K562 (cell line): ENCODE results near the gene NLRP6. TPM values are rescaled to one million over a fixed set of nuclear protein-coding genes. Genes with fewer than 3 reads are reported as not detected.

ENCODE experiments used
- ETV1 ChIP-seq: fragments of 450-650 bp; conservative IDR thresholded peaks from 2 replicates; pipeline ENCODE4 v1.6.1; 2016; ENCODE audit warnings: missing genetic modification characterization, control low read depth, low read depth, missing compliant biosample characterization
- ETV5 ChIP-seq: sonication (generic); formaldehyde crosslinking; IDR thresholded peaks from 2 replicates; pipeline ENCODE4 v1.4.0; 2020; ENCODE audit warnings: low read depth, mild to moderate bottlenecking, missing genetic modification reagents
- HLTF ChIP-seq: fragments of 450-650 bp; IDR thresholded peaks from 2 replicates; pipeline ENCODE4 v1.6.1; 2016
- MAX ChIP-seq: sonication (generic); formaldehyde crosslinking; IDR thresholded peaks from 2 replicates; pipeline ENCODE4 v1.9.0; 2022; ENCODE audit warnings: mild to moderate bottlenecking, missing genetic modification reagents
- MBD2 ChIP-seq: sonication (generic); IDR thresholded peaks from 2 replicates; pipeline ENCODE4 v1.6.1; 2016; ENCODE audit warnings: low read depth, borderline replicate concordance
- MTA3 ChIP-seq: fragments of 450-650 bp; formaldehyde crosslinking; IDR thresholded peaks from 2 replicates; pipeline ENCODE4 v1.6.1; 2017; ENCODE audit warnings: mild to moderate bottlenecking, borderline replicate concordance
- PHB ChIP-seq: fragments of 250-450 bp; sonication (Bioruptor Pico); IDR thresholded peaks from 2 replicates; pipeline ENCODE4 v1.5.0; 2021
- POLR2A ChIP-seq: fragments of 450-650 bp; conservative IDR thresholded peaks from 2 replicates; pipeline ENCODE4 v1.6.1; 2016
- TRIM24 ChIP-seq, 2 experiments: fragments of 450-650 bp; IDR thresholded peaks; 2 replicates each; pipeline ENCODE4 v1.6.1; 2016
- USF2 ChIP-seq: sonication (generic); formaldehyde crosslinking; IDR thresholded peaks from 2 replicates; pipeline ENCODE4 v1.5.0; 2020; ENCODE audit warnings: missing genetic modification reagents
- ZNF518B ChIP-seq: fragments of 250-450 bp; sonication (Bioruptor Pico); IDR thresholded peaks from 2 replicates; pipeline ENCODE4 v1.5.0; 2021; ENCODE audit warnings: mild to moderate bottlenecking, moderate library complexity
- polyA plus RNA-seq, 8 experiments: library from polyadenylated mRNA; depleted of rRNA in 4 of 8; stranded (reverse) in 5 of 8; unstranded in 3 of 8; fragments of >200 nt; fragmentation: Nextera tagmentation in 2 of 8; fragmentation: Illumina TruSeq in 1 of 8; extraction: Ambion mirVana in 2 of 8; extraction: Trizol in 1 of 8; gene quantifications; 2 replicates each; pipeline versions ENCODE4 v1.2.1 to v1.2.3, GENCODE V29; 2011 to 2014; ENCODE audit warnings: inconsistent platforms in 1 of 8, missing spikeins in 1 of 8
- total RNA-seq, 7 experiments: library from RNA; depleted of rRNA in 6 of 7; stranded (reverse); fragments of >200 nt in 6 of 7; fragmentation: Illumina TruSeq in 2 of 7; extraction: Trizol in 2 of 7; gene quantifications; 2 replicates each; pipeline versions ENCODE4 v1.2.1 to v1.2.3, GENCODE V29; 2011 to 2021; ENCODE audit warnings: low replicate concordance in 1 of 7
- TF ChIP-seq, protein P1 (sequence below): fragments of 450-650 bp; IDR thresholded peaks from 2 replicates; pipeline ENCODE4 v1.6.1; 2016; ENCODE audit warnings: mild to moderate bottlenecking, moderate library complexity

NLRP6 gene
- total and polyA plus RNA-seq, 9 of the 15 experiments (the other 6 are each of a cell fraction or from before 2014, with no cell fraction given) = 0.03 to 0.18 (median 0.15) TPM; not detected in 5

DNA sequence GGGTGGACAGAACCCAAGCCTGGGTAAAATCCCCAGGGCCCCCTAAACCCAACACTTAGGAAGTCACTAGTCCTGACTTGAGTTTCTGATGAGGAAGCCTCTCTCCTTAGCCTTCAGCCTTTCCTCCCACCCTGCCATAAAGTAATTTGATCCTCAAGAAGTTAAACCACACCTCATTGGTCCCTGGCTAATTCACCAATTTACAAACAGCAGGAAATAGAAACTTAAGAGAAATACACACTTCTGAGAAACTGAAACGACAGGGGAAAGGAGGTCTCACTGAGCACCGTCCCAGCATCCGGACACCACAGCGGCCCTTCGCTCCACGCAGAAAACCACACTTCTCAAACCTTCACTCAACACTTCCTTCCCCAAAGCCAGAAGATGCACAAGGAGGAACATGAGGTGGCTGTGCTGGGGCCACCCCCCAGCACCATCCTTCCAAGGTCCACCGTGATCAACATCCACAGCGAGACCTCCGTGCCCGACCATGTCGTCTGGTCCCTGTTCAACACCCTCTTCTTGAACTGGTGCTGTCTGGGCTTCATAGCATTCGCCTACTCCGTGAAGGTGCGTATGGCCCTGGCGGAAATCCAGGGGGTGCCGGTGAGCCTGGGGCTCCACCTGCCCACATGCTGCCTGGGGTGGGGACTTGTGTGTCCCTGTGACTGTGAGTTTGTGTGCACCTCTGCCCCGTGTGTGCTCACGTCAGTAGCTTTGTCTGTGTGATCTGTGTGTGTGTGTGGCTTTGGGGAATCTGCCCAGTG, 35.8 kb downstream of the NLRP6 start, which contains the start of gene IFITM1 (continued):
- TF ChIP-seq, protein P1, sequence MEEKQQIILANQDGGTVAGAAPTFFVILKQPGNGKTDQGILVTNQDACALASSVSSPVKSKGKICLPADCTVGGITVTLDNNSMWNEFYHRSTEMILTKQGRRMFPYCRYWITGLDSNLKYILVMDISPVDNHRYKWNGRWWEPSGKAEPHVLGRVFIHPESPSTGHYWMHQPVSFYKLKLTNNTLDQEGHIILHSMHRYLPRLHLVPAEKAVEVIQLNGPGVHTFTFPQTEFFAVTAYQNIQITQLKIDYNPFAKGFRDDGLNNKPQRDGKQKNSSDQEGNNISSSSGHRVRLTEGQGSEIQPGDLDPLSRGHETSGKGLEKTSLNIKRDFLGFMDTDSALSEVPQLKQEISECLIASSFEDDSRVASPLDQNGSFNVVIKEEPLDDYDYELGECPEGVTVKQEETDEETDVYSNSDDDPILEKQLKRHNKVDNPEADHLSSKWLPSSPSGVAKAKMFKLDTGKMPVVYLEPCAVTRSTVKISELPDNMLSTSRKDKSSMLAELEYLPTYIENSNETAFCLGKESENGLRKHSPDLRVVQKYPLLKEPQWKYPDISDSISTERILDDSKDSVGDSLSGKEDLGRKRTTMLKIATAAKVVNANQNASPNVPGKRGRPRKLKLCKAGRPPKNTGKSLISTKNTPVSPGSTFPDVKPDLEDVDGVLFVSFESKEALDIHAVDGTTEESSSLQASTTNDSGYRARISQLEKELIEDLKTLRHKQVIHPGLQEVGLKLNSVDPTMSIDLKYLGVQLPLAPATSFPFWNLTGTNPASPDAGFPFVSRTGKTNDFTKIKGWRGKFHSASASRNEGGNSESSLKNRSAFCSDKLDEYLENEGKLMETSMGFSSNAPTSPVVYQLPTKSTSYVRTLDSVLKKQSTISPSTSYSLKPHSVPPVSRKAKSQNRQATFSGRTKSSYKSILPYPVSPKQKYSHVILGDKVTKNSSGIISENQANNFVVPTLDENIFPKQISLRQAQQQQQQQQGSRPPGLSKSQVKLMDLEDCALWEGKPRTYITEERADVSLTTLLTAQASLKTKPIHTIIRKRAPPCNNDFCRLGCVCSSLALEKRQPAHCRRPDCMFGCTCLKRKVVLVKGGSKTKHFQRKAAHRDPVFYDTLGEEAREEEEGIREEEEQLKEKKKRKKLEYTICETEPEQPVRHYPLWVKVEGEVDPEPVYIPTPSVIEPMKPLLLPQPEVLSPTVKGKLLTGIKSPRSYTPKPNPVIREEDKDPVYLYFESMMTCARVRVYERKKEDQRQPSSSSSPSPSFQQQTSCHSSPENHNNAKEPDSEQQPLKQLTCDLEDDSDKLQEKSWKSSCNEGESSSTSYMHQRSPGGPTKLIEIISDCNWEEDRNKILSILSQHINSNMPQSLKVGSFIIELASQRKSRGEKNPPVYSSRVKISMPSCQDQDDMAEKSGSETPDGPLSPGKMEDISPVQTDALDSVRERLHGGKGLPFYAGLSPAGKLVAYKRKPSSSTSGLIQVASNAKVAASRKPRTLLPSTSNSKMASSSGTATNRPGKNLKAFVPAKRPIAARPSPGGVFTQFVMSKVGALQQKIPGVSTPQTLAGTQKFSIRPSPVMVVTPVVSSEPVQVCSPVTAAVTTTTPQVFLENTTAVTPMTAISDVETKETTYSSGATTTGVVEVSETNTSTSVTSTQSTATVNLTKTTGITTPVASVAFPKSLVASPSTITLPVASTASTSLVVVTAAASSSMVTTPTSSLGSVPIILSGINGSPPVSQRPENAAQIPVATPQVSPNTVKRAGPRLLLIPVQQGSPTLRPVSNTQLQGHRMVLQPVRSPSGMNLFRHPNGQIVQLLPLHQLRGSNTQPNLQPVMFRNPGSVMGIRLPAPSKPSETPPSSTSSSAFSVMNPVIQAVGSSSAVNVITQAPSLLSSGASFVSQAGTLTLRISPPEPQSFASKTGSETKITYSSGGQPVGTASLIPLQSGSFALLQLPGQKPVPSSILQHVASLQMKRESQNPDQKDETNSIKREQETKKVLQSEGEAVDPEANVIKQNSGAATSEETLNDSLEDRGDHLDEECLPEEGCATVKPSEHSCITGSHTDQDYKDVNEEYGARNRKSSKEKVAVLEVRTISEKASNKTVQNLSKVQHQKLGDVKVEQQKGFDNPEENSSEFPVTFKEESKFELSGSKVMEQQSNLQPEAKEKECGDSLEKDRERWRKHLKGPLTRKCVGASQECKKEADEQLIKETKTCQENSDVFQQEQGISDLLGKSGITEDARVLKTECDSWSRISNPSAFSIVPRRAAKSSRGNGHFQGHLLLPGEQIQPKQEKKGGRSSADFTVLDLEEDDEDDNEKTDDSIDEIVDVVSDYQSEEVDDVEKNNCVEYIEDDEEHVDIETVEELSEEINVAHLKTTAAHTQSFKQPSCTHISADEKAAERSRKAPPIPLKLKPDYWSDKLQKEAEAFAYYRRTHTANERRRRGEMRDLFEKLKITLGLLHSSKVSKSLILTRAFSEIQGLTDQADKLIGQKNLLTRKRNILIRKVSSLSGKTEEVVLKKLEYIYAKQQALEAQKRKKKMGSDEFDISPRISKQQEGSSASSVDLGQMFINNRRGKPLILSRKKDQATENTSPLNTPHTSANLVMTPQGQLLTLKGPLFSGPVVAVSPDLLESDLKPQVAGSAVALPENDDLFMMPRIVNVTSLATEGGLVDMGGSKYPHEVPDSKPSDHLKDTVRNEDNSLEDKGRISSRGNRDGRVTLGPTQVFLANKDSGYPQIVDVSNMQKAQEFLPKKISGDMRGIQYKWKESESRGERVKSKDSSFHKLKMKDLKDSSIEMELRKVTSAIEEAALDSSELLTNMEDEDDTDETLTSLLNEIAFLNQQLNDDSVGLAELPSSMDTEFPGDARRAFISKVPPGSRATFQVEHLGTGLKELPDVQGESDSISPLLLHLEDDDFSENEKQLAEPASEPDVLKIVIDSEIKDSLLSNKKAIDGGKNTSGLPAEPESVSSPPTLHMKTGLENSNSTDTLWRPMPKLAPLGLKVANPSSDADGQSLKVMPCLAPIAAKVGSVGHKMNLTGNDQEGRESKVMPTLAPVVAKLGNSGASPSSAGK = 0 out of 2 replicates have a peak, but pooled peaks have one; percentile 20
- peak; percentile 39; the same call in 1 of the 2 replicates for TF ChIP-seq HLTF
- peak; percentile 60 for TF ChIP-seq MTA3
- TF ChIP-seq MAX = peak; percentile 47; the same call in 1 of the 2 replicates
- no peak for TF ChIP-seq ZNF518B (CRISPR knock-in tag)
- no peak for TF ChIP-seq USF2 (CRISPR knock-in tag)
- no peak for TF ChIP-seq ETV1 (tag)
- TF ChIP-seq TRIM24 (IDR thresholded peaks at IDR 0.05) = no peak
- peak; percentile 46; the same call in 1 of the 2 replicates for TF ChIP-seq MBD2
- peak; percentile 74; the same call in 1 of the 2 replicates for TF ChIP-seq ETV5
- TF ChIP-seq POLR2A = peak; percentile 97
- TF ChIP-seq PHB (CRISPR knock-in tag) = 0 out of 2 replicates have a peak, but pooled peaks have one; percentile 69
